ENCODE measurements around the gene HS3ST4. TPM values are rescaled to one million over a fixed set of nuclear protein-coding genes. Genes with fewer than 3 reads are reported as not detected.

Gene HS3ST4
- total and polyA plus RNA-seq, 2 donors (not counting 3 experiments of a cell fraction or from before 2014, with no cell fraction given): not detected

- no peak overlapping the region for H3K4me3 ChIP-seq (replicated peaks in 1 of 3; ENCODE audit: insufficient read depth in 1 of 3, low read depth in 1 of 3, low read length in 3 of 3)
- no peak overlapping the region for H3K4me2 ChIP-seq (ENCODE audit: insufficient read depth, low read length)
- H2AFZ ChIP-seq (ENCODE audit: low read depth, low read length): no peak overlapping the region
- H3K9me3 ChIP-seq (replicated peaks; ENCODE audit: control insufficient read depth, insufficient read depth, low read length): no peaks in the 10 kb centered on the region
- no peaks in the 10 kb centered on the region for H4K20me1 ChIP-seq (replicated peaks; ENCODE audit: control insufficient read depth, extremely low read depth, insufficient read depth, low read length)
- dilution Hi-C loops (cut with MboI; ENCODE audit: extremely low pct_ligation_motif_present, low sequenced_read_pairs) (no loop called here), intact Hi-C loops (cut with micrococcal nuclease) (no loop called here)
- H3K9ac ChIP-seq (replicated peaks; ENCODE audit: extremely low read depth, insufficient read depth, low read length): no peak overlapping the region
- no peaks in the 10 kb centered on the region for H3K36me3 ChIP-seq (ENCODE audit: control insufficient read depth in 2 of 2, extremely low read depth in 1 of 2, insufficient read depth in 2 of 2, low read length in 2 of 2)
- H3K79me2 ChIP-seq (ENCODE audit: control insufficient read depth, insufficient read depth, low read length): no peaks in the 10 kb centered on the region
- ChIA-PET POLR2A (no interaction called here), CTCF (interaction anchor here (0.6 kb wide), 1 partner anchor 474 kb away, joined by 3 read pairs; no protein-coding TSS in a partner anchor)
- DNase-seq (ENCODE audit: low read depth, low spot score): no peak
- no peaks in the 10 kb centered on the region for H3K4me1 ChIP-seq (ENCODE audit: control insufficient read depth, extremely low read depth, insufficient read depth, low read length)
- no peaks in the 10 kb centered on the region for H3K9me1 ChIP-seq (replicated peaks; ENCODE audit: control insufficient read depth, extremely low read depth, insufficient read depth, low read length)
- BruUV-seq (replicated peaks): no TSS peak
- TF ChIP-seq MYC (IDR thresholded peaks at IDR 0.05; ENCODE audit: low read depth, low read length) (no peak), POLR2A (IDR thresholded peaks at IDR 0.05; ENCODE audit: low read depth, low read length) (no peak), POLR2AphosphoS5 (IDR thresholded peaks at IDR 0.05; ENCODE audit: insufficient read depth, low read depth, low read length) (no peak), GATA2 (IDR thresholded peaks at IDR 0.05; ENCODE audit: insufficient read depth, insufficient read length, low read depth, low read length) (no peak), CTCF (IDR thresholded peaks at IDR 0.05; ENCODE audit: extremely low read depth in 1 of 2, insufficient read depth in 1 of 2, low read depth in 1 of 2, low read length in 2 of 2) (no peak), EZH2 (IDR thresholded peaks at IDR 0.05; ENCODE audit: borderline replicate concordance, low read depth, low read length, severe bottlenecking) (no peak), FOS (IDR thresholded peaks at IDR 0.05; ENCODE audit: borderline replicate concordance, insufficient read depth, low read length) (no peak), JUN (IDR thresholded peaks at IDR 0.05; ENCODE audit: borderline replicate concordance, insufficient read depth, insufficient read length, low read depth) (no peak)
- TF ChIP-seq, protein P1, sequence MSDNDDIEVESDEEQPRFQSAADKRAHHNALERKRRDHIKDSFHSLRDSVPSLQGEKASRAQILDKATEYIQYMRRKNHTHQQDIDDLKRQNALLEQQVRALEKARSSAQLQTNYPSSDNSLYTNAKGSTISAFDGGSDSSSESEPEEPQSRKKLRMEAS (IDR thresholded peaks at IDR 0.05; ENCODE audit: insufficient read depth, insufficient read length): no peak
- H3K27me3 ChIP-seq (ENCODE audit: control insufficient read depth in 2 of 2, insufficient read depth in 2 of 2, low read length in 2 of 2): no peaks in the 10 kb centered on the region
- FAIRE-seq: no peak
- no peak overlapping the region for H3K27ac ChIP-seq (ENCODE audit: insufficient read depth, low read depth, low read length)
Measured at GRCh38 chr16:25699069-25699468, 7.3 kb downstream of the HS3ST4 start.

Measured in endothelial cell of umbilical vein (primary cell).